ENCODE data around the gene STAT2. TPM values are rescaled to one million over a fixed set of nuclear protein-coding genes. Genes with fewer than 3 reads are reported as not detected.

STAT2 gene
- total and polyA plus RNA-seq, 9 of the 15 experiments (the other 6 are each of a cell fraction or from before 2014, with no cell fraction given) = 15.5 to 46.9 (median 40.1) TPM

GRCh38 chr12:56377310-56377988, 17.5 kb upstream of the STAT2 start (continued):
- no peak for TF ChIP-seq E4F1 (CRISPR knock-in tag; IDR thresholded peaks at IDR 0.05; ENCODE audit: borderline replicate concordance)
- TF ChIP-seq ADNP (tag; IDR thresholded peaks at IDR 0.05) = no peak
- TF ChIP-seq NFE2 (IDR thresholded peaks at IDR 0.05; ENCODE audit: low read depth) = peak; percentile 92
- no peak for TF ChIP-seq USF1 (CRISPR knock-in tag; IDR thresholded peaks at IDR 0.05)
- TF ChIP-seq RNF2 (IDR thresholded peaks at IDR 0.05) = no peak
- no peak for TF ChIP-seq RFX1 (IDR thresholded peaks at IDR 0.05)
- TF ChIP-seq NFATC3 (IDR thresholded peaks at IDR 0.05) = no peak
- peak; percentile 67; the same call in 1 of the 2 replicates for TF ChIP-seq SMAD4 (CRISPR knock-in tag; conservative IDR thresholded peaks at IDR 0.05)
- no peak for TF ChIP-seq ILK (tag; IDR thresholded peaks at IDR 0.05; ENCODE audit: borderline replicate concordance, low read depth)
- peak; percentile 67; the same call in 1 of the 2 replicates for TF ChIP-seq NFRKB (IDR thresholded peaks at IDR 0.05; ENCODE audit: low read depth)
- no peak for TF ChIP-seq EP400 (IDR thresholded peaks at IDR 0.05)
- peak; percentile 90 for TF ChIP-seq TCF3 (CRISPR knock-in tag; IDR thresholded peaks at IDR 0.05)
- no peak for TF ChIP-seq NR2F6 (CRISPR knock-in tag; IDR thresholded peaks at IDR 0.05)
- TF ChIP-seq SIX5 (IDR thresholded peaks at IDR 0.05; ENCODE audit: borderline replicate concordance in 1 of 2, insufficient read depth in 1 of 2, low read depth in 1 of 2, low read length in 2 of 2) = no peak
- no peak for TF ChIP-seq PTRF (tag; IDR thresholded peaks at IDR 0.05)
- peak; percentile 85 for TF ChIP-seq NCOR1 (IDR thresholded peaks at IDR 0.05)
- TF ChIP-seq ZNF668 (CRISPR knock-in tag; IDR thresholded peaks at IDR 0.05) = no peak
- TF ChIP-seq SMAD1 (IDR thresholded peaks at IDR 0.05; ENCODE audit: low read depth, low read length, partially characterized antibody) = no peak
- peak; percentile 53 to 72; a peak in 3 of 4 replicates for TF ChIP-seq KDM1A (IDR thresholded peaks at IDR 0.05)
- TF ChIP-seq SIN3B (IDR thresholded peaks at IDR 0.05; ENCODE audit: low read depth) = no peak
- TF ChIP-seq ZNF146 (CRISPR knock-in tag; IDR thresholded peaks at IDR 0.05; ENCODE audit: unreplicated experiment) = no peak
- TF ChIP-seq FOSL1 (tag; conservative IDR thresholded peaks at IDR 0.05) = peak; percentile 88
- TF ChIP-seq MEF2D (tag; conservative IDR thresholded peaks at IDR 0.05; ENCODE audit: low read depth) = no peak
- TF ChIP-seq PKNOX1 (IDR thresholded peaks at IDR 0.05) = peak; percentile 9; the same call in 1 of the 2 replicates
- TF ChIP-seq ZNF311 (CRISPR knock-in tag; IDR thresholded peaks at IDR 0.05) = no peak
- TF ChIP-seq MNT (conservative IDR thresholded peaks at IDR 0.05) = no peak

Data from K562 (cell line).